ENCODE measurements around the gene ANTXR1. TPM values are rescaled to one million over a fixed set of nuclear protein-coding genes. Genes with fewer than 3 reads are reported as not detected.

ANTXR1 gene
- total RNA-seq, 1 experiment from 2014 or later, result 0.27 TPM

DNA sequence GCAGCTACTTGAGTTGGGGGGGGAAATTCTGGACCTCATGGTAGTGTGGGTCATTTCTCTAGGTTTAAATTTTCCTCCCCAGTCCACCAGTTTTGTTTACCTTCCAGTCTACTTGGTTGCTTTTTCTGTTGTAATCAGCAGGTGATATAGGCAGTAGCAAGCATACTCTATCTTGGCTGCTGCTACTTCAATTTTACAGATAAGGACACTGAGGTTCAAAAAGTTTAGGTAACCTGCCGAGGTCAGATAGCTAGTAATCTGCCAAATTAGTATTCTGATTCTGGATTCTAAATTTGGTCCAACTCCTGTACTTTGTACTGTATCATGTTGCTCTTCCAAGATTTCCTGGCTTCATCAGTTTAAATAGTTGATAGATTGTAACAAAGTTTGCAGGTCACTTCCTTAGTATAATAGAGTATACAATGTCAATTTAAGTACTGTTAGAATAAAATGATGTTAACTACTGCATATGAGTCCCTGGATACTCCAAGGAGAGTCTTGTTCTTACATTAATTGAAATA lies 34.7 kb downstream of the ANTXR1 start:
- BruUV-seq (replicated peaks), result no TSS peak
- Histone ChIP-seq H3K9me3 (peaks cover 3% of the 10 kb centered on the region; the same call in 1 of the 2 replicates), H3K4me3 (ENCODE audit: low read depth, low read length) (no peak overlapping the region), H3K27me3 (replicated peaks; ENCODE audit: control insufficient read depth, insufficient read depth, low read length) (no peaks in the 10 kb centered on the region; the same call in 1 of the 2 replicates), H3K4me1 (no peaks in the 10 kb centered on the region), H3K36me3 (ENCODE audit: control insufficient read depth, insufficient read depth, low read length) (no peaks in the 10 kb centered on the region)
- TF ChIP-seq, protein P1, sequence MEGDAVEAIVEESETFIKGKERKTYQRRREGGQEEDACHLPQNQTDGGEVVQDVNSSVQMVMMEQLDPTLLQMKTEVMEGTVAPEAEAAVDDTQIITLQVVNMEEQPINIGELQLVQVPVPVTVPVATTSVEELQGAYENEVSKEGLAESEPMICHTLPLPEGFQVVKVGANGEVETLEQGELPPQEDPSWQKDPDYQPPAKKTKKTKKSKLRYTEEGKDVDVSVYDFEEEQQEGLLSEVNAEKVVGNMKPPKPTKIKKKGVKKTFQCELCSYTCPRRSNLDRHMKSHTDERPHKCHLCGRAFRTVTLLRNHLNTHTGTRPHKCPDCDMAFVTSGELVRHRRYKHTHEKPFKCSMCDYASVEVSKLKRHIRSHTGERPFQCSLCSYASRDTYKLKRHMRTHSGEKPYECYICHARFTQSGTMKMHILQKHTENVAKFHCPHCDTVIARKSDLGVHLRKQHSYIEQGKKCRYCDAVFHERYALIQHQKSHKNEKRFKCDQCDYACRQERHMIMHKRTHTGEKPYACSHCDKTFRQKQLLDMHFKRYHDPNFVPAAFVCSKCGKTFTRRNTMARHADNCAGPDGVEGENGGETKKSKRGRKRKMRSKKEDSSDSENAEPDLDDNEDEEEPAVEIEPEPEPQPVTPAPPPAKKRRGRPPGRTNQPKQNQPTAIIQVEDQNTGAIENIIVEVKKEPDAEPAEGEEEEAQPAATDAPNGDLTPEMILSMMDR (IDR thresholded peaks at IDR 0.05; ENCODE audit: insufficient read depth in 1 of 2, low read depth in 1 of 2, low read length in 1 of 2, severe bottlenecking in 1 of 2, unreplicated experiment in 1 of 2), result no peak
- POLR2A ChIA-PET, result no interaction called here
- no peaks in the 10 kb centered on the region for H3K4me1 Mint-ChIP-seq (ENCODE audit: low read depth, unreplicated experiment)
- no peak overlapping the region for H3K27ac Mint-ChIP-seq (ENCODE audit: unreplicated experiment)
- H3K4me3 Mint-ChIP-seq (ENCODE audit: unreplicated experiment), result no peak overlapping the region
- intact Hi-C loops (cut with micrococcal nuclease; ENCODE audit: unreplicated experiment), result no loop called here
- peaks cover 16% of the 10 kb centered on the region for H3K27me3 Mint-ChIP-seq (ENCODE audit: insufficient read depth, unreplicated experiment)
- CTCF ChIA-PET, result no interaction called here
- H3K36me3 Mint-ChIP-seq (ENCODE audit: insufficient read depth, unreplicated experiment), result no peaks in the 10 kb centered on the region
- no peak for DNase-seq
- no peaks in the 10 kb centered on the region for H3K9me3 Mint-ChIP-seq (ENCODE audit: unreplicated experiment)

DNA sequence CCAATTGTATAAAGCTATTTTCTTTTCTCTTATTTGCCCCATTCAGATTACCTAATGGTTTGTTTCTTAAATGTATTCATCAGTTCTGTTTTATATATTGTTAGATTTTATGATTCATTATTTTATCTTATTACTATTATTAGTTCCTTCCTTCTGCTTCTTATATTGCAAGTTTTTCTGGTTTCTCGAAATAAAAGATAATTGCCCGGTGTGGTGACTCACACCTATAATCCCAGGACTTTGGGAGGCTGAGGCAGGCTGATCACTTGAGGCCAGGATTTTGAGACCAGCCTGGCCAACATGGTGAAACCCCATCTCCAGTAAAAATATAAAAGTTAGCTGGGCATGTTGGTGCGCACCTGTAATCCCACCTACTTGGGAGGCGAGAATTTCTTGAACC lies 37.8 kb downstream of the ANTXR1 start:
- no peaks in the 10 kb centered on the region for H3K4me1 ChIP-seq
- CTCF ChIA-PET, result no interaction called here
- Mint-ChIP-seq H3K27me3 (ENCODE audit: insufficient read depth, unreplicated experiment) (peaks cover 14% of the 10 kb centered on the region), H3K9me3 (ENCODE audit: unreplicated experiment) (no peaks in the 10 kb centered on the region), H3K4me3 (ENCODE audit: unreplicated experiment) (no peak overlapping the region), H3K4me1 (ENCODE audit: low read depth, unreplicated experiment) (no peaks in the 10 kb centered on the region), H3K27ac (ENCODE audit: unreplicated experiment) (no peak overlapping the region), H3K36me3 (ENCODE audit: insufficient read depth, unreplicated experiment) (no peaks in the 10 kb centered on the region)
- intact Hi-C loops (cut with micrococcal nuclease; ENCODE audit: unreplicated experiment), result no loop called here
- no peaks in the 10 kb centered on the region; the same call in 1 of the 2 replicates for H3K27me3 ChIP-seq (replicated peaks; ENCODE audit: control insufficient read depth, insufficient read depth, low read length)
- TF ChIP-seq, protein P1 (IDR thresholded peaks at IDR 0.05; ENCODE audit: insufficient read depth in 1 of 2, low read depth in 1 of 2, low read length in 1 of 2, severe bottlenecking in 1 of 2, unreplicated experiment in 1 of 2), result no peak
- BruUV-seq (replicated peaks), result no TSS peak
- H3K9me3 ChIP-seq, result peaks cover 3% of the 10 kb centered on the region; the same call in 1 of the 2 replicates
- DNase-seq, result no peak
- POLR2A ChIA-PET, result no interaction called here
- H3K4me3 ChIP-seq (ENCODE audit: low read depth, low read length), result no peak overlapping the region
- H3K36me3 ChIP-seq (ENCODE audit: control insufficient read depth, insufficient read depth, low read length), result no peaks in the 10 kb centered on the region

DNA sequence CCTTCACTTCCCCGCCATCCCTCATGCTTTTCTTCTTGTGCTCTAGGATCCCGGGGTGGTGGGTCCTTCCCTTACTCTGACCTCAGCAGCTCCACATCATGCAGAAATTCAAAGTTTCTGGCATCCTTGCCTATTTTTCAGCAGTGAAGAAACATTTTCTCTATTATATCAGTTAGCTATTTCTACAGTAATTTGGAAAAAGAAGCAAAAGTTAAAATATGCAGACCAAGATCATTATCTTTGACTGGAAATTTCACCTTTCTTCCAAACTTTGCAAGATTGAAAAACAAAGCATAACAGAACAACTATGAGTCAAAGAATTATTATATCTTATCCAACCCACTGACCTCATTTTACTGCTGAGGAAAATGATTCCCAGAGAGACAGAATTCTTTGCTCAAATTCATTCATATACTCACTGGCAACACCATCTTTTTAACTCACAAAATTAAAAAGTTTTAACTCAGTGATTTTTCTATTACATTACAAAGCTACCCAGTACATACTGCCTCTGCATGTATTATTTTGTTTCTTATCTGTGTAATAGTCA lies 40.5 kb downstream of the ANTXR1 start:
- Mint-ChIP-seq H3K4me1 (ENCODE audit: low read depth, unreplicated experiment) (no peaks in the 10 kb centered on the region), H3K27me3 (ENCODE audit: insufficient read depth, unreplicated experiment) (peaks cover 14% of the 10 kb centered on the region), H3K27ac (ENCODE audit: unreplicated experiment) (no peak overlapping the region), H3K9me3 (ENCODE audit: unreplicated experiment) (no peaks in the 10 kb centered on the region), H3K36me3 (ENCODE audit: insufficient read depth, unreplicated experiment) (no peaks in the 10 kb centered on the region), H3K4me3 (ENCODE audit: unreplicated experiment) (no peak overlapping the region)
- Histone ChIP-seq H3K4me3 (ENCODE audit: low read depth, low read length) (no peak overlapping the region), H3K4me1 (no peaks in the 10 kb centered on the region), H3K9me3 (peaks cover 3% of the 10 kb centered on the region; the same call in 1 of the 2 replicates), H3K36me3 (ENCODE audit: control insufficient read depth, insufficient read depth, low read length) (no peaks in the 10 kb centered on the region), H3K27me3 (replicated peaks; ENCODE audit: control insufficient read depth, insufficient read depth, low read length) (no peaks in the 10 kb centered on the region; the same call in 1 of the 2 replicates)
- TF ChIP-seq, protein P1 (IDR thresholded peaks at IDR 0.05; ENCODE audit: insufficient read depth in 1 of 2, low read depth in 1 of 2, low read length in 1 of 2, severe bottlenecking in 1 of 2, unreplicated experiment in 1 of 2), result no peak
- ChIA-PET POLR2A (no interaction called here), CTCF (no interaction called here)
- intact Hi-C loops (cut with micrococcal nuclease; ENCODE audit: unreplicated experiment), result no loop called here
- no TSS peak for BruUV-seq (replicated peaks)
- DNase-seq, result no peak

All from Caco-2 (cell line).